Gastroesophageal sphincter (tissue), 3 donors: ENCODE results near the gene ZMIZ1.

ENCODE experiments used
- CTCF ChIP-seq, 4 experiments: fragments of 200-600 bp in 2 of 4; fragments of 450-650 bp in 2 of 4; sonication (generic) in 1 of 4; IDR thresholded peaks; one replicate each; pipeline ENCODE4 v1.5.1; 2017 to 2019; ENCODE audit warnings: antibody characterized with exemption in 4 of 4, mild to moderate bottlenecking in 2 of 4, moderate library complexity in 2 of 4
- EP300 ChIP-seq: sonication (generic); formaldehyde crosslinking; IDR thresholded peaks from one replicate; pipeline ENCODE4 v1.6.1; 2017; ENCODE audit warnings: antibody characterized with exemption, mild to moderate bottlenecking
- POLR2A ChIP-seq, 2 donors: fragments of 450-650 bp; IDR thresholded peaks; one replicate each; pipeline ENCODE4 v1.6.1; 2017; ENCODE audit warnings: antibody characterized with exemption in 2 of 2, mild to moderate bottlenecking in 2 of 2, moderate library complexity in 1 of 2
- POLR2AphosphoS5 ChIP-seq: sonication (generic); formaldehyde crosslinking; IDR thresholded peaks from one replicate; pipeline ENCODE4 v1.6.1; 2017; ENCODE audit warnings: antibody characterized with exemption

- TF ChIP-seq CTCF (IDR thresholded peaks at IDR 0.05) (no peak), POLR2A (IDR thresholded peaks at IDR 0.05) (no peak), POLR2AphosphoS5 (no peak), EP300 (no peak)
These were observed 277.8 kb downstream of the ZMIZ1 start for GRCh38 chr10:79346388-79347225.
